OCI-LY7 (cell line): ENCODE results near the gene ST8SIA4. TPM values are rescaled to one million over a fixed set of nuclear protein-coding genes. Genes with fewer than 3 reads are reported as not detected.
A peak's percentile ranks its signal among the peaks of the same experiment; 100 is the strongest.

Experiments
- BruUV-seq: library from RNA; stranded (reverse); fragments of 400-500 nt; replicated peaks from 2 replicates; lab custom pipeline; 2021; lab: Mats Ljungman, UMichigan
- CTCF ChIA-PET: fragments of 300-600 bp; sonication (Branson Sonifier 250); formaldehyde crosslinking; loops from one replicate; lab custom pipeline; 2022; ENCODE audit warnings: antibody characterized with exemption; ENCODE audit not compliant: unreplicated experiment; lab: Charles Lee
- POLR2A ChIA-PET: fragments of 300-600 bp; sonication (Branson Sonifier 250); formaldehyde crosslinking; loops from one replicate; lab custom pipeline; 2022; ENCODE audit warnings: antibody characterized with exemption; lab: Charles Lee
- DNase-seq: peaks from one replicate; pipeline ENCODE4 v3.0.0-alpha.2; 2015; ENCODE audit warnings: low spot score
- H2AFZ ChIP-seq: fragments of 200-600 bp; sonication (generic), shearing (Covaris generic); 2 replicates; pipeline ENCODE4 v1.6.1; 2014; ENCODE audit warnings: mild to moderate bottlenecking, antibody characterized with exemption, low read length, moderate library complexity
- H3K27ac ChIP-seq: fragments of 200-600 bp; sonication (generic); 2 replicates; pipeline ENCODE4 v1.5.1; 2014; ENCODE audit warnings: mixed run types, low read depth, mild to moderate bottlenecking, moderate library complexity, low read length, inconsistent platforms; ENCODE audit not compliant: poor library complexity, severe bottlenecking
- H3K36me3 ChIP-seq: fragments of 200-600 bp; sonication (generic); 2 replicates; pipeline ENCODE4 v1.6.1; 2014; ENCODE audit warnings: mild to moderate bottlenecking, antibody characterized with exemption, low read length, moderate library complexity, mixed read lengths; ENCODE audit not compliant: insufficient read depth
- H3K4me1 ChIP-seq: fragments of 200-600 bp; sonication (generic); 2 replicates; pipeline ENCODE4 v1.5.1; 2014; ENCODE audit warnings: mild to moderate bottlenecking, low read length; ENCODE audit not compliant: insufficient read depth, poor library complexity, severe bottlenecking
- H3K4me2 ChIP-seq: fragments of 200-600 bp; sonication (generic); 2 replicates; pipeline ENCODE4 v1.6.1; 2014; ENCODE audit warnings: mild to moderate bottlenecking, low read length
- H3K4me3 ChIP-seq: fragments of 200-600 bp; sonication (generic); 2 replicates; pipeline ENCODE4 v1.5.1; 2014; ENCODE audit warnings: mild to moderate bottlenecking, low read depth, low read length; ENCODE audit not compliant: poor library complexity, severe bottlenecking
- H3K79me2 ChIP-seq: fragments of 200-600 bp; sonication (generic); 2 replicates; pipeline ENCODE4 v1.6.1; 2016; ENCODE audit warnings: low read depth, mild to moderate bottlenecking, low read length, moderate library complexity, mixed read lengths; ENCODE audit not compliant: insufficient read depth
- H3K9me2 ChIP-seq: fragments of 200-600 bp; sonication (generic); 2 replicates; pipeline ENCODE4 v1.6.1; 2016; ENCODE audit warnings: mild to moderate bottlenecking, low read length, mixed read lengths; ENCODE audit not compliant: insufficient read depth
- H3K9me3 ChIP-seq: fragments of 200-600 bp; sonication (generic); 2 replicates; pipeline ENCODE4 v1.6.1; 2014; ENCODE audit warnings: mild to moderate bottlenecking, mixed run types, low read length, mixed read lengths
- H4K20me1 ChIP-seq: fragments of 200-600 bp; sonication (generic); 2 replicates; pipeline ENCODE4 v1.6.1; 2014; ENCODE audit warnings: mild to moderate bottlenecking, antibody characterized with exemption, low read length, moderate library complexity, mixed read lengths; ENCODE audit not compliant: insufficient read depth
- EZH2phosphoT487 ChIP-seq: fragments of 200-600 bp; sonication (generic); IDR thresholded peaks from 2 replicates; pipeline ENCODE4 v1.6.1; 2018; ENCODE audit warnings: low read depth, borderline replicate concordance, mild to moderate bottlenecking, mixed run types, antibody characterized with exemption, low read length, moderate library complexity, mixed read lengths
- intact Hi-C: fragments of 100-400 bp; cut with micrococcal nuclease; formaldehyde crosslinking; loops from one replicate; pipeline ENCODE4 v1.10.0; 2022; ENCODE audit not compliant: unreplicated experiment
- total RNA-seq, 2 experiments: library from RNA; depleted of rRNA in 1 of 2; stranded (reverse); fragments of >200 nt in 1 of 2; shearing (Covaris generic) in 1 of 2; gene quantifications; 2 replicates each; pipeline ENCODE4 v1.2.3, GENCODE V29; 2014 to 2022
- TF ChIP-seq, protein P1 (sequence below): fragments of 200-600 bp; sonication (generic); conservative IDR thresholded peaks from 2 replicates; pipeline ENCODE4 v1.5.1; 2014; ENCODE audit warnings: mild to moderate bottlenecking, antibody characterized with exemption, low read length, moderate library complexity, mixed read lengths

The ST8SIA4 gene
- total RNA-seq, 2 experiments from 2014 or later = 10.2 to 40.3 TPM

DNA sequence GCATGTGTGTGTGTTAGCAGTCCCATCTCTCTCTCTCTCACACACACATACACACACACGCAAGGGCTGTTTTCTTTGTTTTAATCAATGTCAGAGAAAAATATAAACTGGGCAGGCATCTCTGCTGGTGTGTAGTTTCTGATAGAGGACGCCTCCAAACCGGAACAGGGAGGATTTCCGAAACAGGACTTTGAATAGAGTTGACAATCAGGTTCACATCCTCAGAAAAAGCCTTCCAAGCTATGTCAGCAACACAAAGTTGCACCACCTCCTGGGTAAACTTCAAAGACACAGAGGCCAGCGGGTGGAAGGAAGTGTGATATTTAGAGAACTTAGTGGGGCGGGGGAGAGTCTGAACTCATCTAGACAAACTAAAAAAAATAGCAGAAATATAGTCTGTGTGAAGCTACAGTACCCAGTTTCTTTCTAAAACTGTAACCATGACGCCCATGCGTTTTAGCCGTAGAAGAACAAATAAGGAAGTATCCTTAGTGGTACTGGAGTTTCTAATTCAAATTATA lies 1.2 kb downstream of the ST8SIA4 start:
- Histone ChIP-seq H2AFZ (no peak overlapping the region; the same call in 1 of the 2 replicates), H4K20me1 (no peaks in the 10 kb centered on the region; the same call in 1 of the 2 replicates), H3K9me2 (no peaks in the 10 kb centered on the region), H3K4me1 (peaks cover 46% of the 10 kb centered on the region), H3K4me3 (peak overlapping the region; percentile 87), H3K27ac (peak overlapping the region; percentile 94), H3K4me2 (peak overlapping the region; percentile 100), H3K79me2 (peaks cover 47% of the 10 kb centered on the region; the same call in 1 of the 2 replicates), H3K36me3 (no peaks in the 10 kb centered on the region), H3K9me3 (no peaks in the 10 kb centered on the region)
- TSS peak; percentile 54 for BruUV-seq
- DNase-seq = peak; percentile 88
- TF ChIP-seq, protein P1, sequence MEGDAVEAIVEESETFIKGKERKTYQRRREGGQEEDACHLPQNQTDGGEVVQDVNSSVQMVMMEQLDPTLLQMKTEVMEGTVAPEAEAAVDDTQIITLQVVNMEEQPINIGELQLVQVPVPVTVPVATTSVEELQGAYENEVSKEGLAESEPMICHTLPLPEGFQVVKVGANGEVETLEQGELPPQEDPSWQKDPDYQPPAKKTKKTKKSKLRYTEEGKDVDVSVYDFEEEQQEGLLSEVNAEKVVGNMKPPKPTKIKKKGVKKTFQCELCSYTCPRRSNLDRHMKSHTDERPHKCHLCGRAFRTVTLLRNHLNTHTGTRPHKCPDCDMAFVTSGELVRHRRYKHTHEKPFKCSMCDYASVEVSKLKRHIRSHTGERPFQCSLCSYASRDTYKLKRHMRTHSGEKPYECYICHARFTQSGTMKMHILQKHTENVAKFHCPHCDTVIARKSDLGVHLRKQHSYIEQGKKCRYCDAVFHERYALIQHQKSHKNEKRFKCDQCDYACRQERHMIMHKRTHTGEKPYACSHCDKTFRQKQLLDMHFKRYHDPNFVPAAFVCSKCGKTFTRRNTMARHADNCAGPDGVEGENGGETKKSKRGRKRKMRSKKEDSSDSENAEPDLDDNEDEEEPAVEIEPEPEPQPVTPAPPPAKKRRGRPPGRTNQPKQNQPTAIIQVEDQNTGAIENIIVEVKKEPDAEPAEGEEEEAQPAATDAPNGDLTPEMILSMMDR = peak; percentile 45; the same call in 1 of the 2 replicates
- TF ChIP-seq EZH2phosphoT487 = no peak
- intact Hi-C loops = loop anchor here (2.0 to 10.0 kb wide), 3 partner anchors 110 to 1977 kb away; partner anchors contain the start of gene CHD1
- ChIA-PET CTCF (interaction anchor here (0.6 to 1.8 kb wide), 8 partner anchors 11 to 127 kb away, joined by 3 to 7 read pairs (median 4); no protein-coding TSS in a partner anchor), POLR2A (interaction anchor here (0.6 to 12.8 kb wide), 25 partner anchors 8 to 367 kb away, joined by 3 to 290 read pairs (median 6); partner anchors contain the start of gene FAM174A)

DNA sequence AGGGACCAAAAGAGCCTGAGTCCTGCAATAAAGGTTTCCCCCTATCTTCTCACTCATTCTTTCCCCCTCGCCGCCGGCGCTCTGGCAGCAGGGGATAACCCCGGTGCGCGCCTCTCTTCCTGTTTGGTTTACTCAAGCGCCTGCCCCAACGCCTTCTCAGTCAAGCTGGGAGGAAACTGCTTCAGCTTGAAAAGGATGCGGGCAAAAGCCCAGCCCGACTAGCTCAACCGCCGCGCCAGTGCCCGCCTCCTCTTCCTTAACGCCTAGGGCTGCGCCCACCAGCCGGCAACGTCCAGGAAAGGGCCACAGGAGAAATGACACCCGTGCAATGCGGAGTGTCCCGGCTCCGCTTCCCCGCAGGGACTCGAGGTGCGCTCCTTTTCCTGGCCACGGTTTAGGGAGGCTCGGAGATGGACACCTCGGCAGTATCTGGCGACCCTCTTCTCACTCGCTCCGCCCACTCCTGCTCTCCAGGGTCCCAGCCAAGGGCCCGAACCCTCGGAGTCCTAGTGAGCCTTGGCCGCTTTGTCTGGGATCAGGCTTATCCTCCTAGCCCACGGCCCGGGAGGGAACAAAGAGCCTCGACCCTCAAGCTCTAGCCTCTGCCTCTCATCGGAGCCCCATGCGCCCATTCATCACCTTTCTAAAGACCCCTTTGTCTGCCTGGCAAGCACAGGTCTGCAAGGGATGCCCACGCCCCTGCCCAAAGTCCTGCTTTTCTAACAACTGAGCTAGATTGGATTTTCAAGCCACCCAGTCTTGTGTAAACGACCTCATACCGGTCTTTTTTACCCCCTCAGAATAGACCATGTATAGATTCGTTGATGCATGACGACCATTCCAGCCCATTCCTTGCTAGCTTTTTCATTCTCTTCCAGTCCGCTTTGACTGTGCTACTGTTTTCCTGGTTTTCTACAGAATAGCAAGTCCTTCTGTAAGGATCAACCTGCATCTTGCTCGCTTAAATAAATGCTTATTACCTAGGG lies 2.0 kb downstream of the ST8SIA4 start:
- Histone ChIP-seq H3K9me3 (peaks cover 2% of the 10 kb centered on the region; the same call in 1 of the 2 replicates), H2AFZ (peak overlapping the region; percentile 37; the same call in 1 of the 2 replicates), H3K27ac (peak overlapping the region; percentile 94), H3K4me3 (peak overlapping the region; percentile 87), H4K20me1 (no peaks in the 10 kb centered on the region; the same call in 1 of the 2 replicates), H3K36me3 (peaks cover 5% of the 10 kb centered on the region), H3K4me1 (peaks cover 52% of the 10 kb centered on the region), H3K79me2 (peaks cover 55% of the 10 kb centered on the region; the same call in 1 of the 2 replicates), H3K9me2 (no peaks in the 10 kb centered on the region), H3K4me2 (peak overlapping the region; percentile 100)
- no TSS peak for BruUV-seq
- ChIA-PET CTCF (interaction anchor here (0.6 to 1.3 kb wide), 11 partner anchors 10 to 129 kb away, joined by 3 to 8 read pairs (median 3); no protein-coding TSS in a partner anchor), POLR2A (interaction anchor here (0.6 to 12.8 kb wide), 27 partner anchors 7 to 335 kb away, joined by 3 to 290 read pairs (median 4); no protein-coding TSS in a partner anchor)
- DNase-seq = peak; percentile 95
- no peak for TF ChIP-seq EZH2phosphoT487
- TF ChIP-seq, protein P1 = no peak
- intact Hi-C loops = loop anchor here (1.0 to 10.0 kb wide), 7 partner anchors 11 to 1976 kb away; partner anchors contain the start of genes CHD1 and FAM174A
